Chondrocyte (in vitro differentiated cells): ENCODE results near the gene PRXL2A. TPM values are rescaled to one million over a fixed set of nuclear protein-coding genes. Genes with fewer than 3 reads are reported as not detected.

Experiments used
- DNase-seq: peaks from one replicate; pipeline ENCODE4 v3.0.0; 2021; ENCODE audit warnings: mixed read lengths, low spot score
- H3K27ac Mint-ChIP-seq: one replicate; pipeline ENCODE4 v1.8.0; 2021; ENCODE audit warnings: mild to moderate bottlenecking, moderate library complexity, mixed read lengths; ENCODE audit not compliant: unreplicated experiment
- H3K27me3 Mint-ChIP-seq: 2 replicates; pipeline ENCODE4 v1.8.0; 2021; ENCODE audit warnings: low read depth, mixed read lengths
- H3K36me3 Mint-ChIP-seq: 2 replicates; pipeline ENCODE4 v1.8.0; 2021; ENCODE audit warnings: low read depth, mixed read lengths
- H3K4me1 Mint-ChIP-seq: 2 replicates; pipeline ENCODE4 v1.8.0; 2021; ENCODE audit warnings: low read depth, mild to moderate bottlenecking, mixed read lengths
- H3K4me3 Mint-ChIP-seq: one replicate; pipeline ENCODE4 v1.8.0; 2021; ENCODE audit warnings: mild to moderate bottlenecking, moderate library complexity, mixed read lengths; ENCODE audit not compliant: unreplicated experiment
- H3K9me3 Mint-ChIP-seq: 2 replicates; pipeline ENCODE4 v1.8.0; 2021; ENCODE audit warnings: low read depth, mixed read lengths
- total RNA-seq: library from RNA; stranded (reverse); gene quantifications from 3 replicates; pipeline ENCODE4 v1.2.1, GENCODE V29; 2021
- TF ChIP-seq, protein P1 (sequence below): fragments of 200-600 bp; sonication (generic); IDR thresholded peaks from 2 replicates; pipeline ENCODE4 v1.5.0; 2021; ENCODE audit warnings: antibody characterized with exemption, mild to moderate bottlenecking, moderate library complexity

PRXL2A gene
- total RNA-seq, 1 donor from 2014 or later: 86.9 TPM

- no peak overlapping the region for H3K27ac Mint-ChIP-seq
- no peaks in the 10 kb centered on the region for H3K36me3 Mint-ChIP-seq
- H3K4me3 Mint-ChIP-seq: no peak overlapping the region
- H3K9me3 Mint-ChIP-seq: no peaks in the 10 kb centered on the region
- TF ChIP-seq, protein P1, sequence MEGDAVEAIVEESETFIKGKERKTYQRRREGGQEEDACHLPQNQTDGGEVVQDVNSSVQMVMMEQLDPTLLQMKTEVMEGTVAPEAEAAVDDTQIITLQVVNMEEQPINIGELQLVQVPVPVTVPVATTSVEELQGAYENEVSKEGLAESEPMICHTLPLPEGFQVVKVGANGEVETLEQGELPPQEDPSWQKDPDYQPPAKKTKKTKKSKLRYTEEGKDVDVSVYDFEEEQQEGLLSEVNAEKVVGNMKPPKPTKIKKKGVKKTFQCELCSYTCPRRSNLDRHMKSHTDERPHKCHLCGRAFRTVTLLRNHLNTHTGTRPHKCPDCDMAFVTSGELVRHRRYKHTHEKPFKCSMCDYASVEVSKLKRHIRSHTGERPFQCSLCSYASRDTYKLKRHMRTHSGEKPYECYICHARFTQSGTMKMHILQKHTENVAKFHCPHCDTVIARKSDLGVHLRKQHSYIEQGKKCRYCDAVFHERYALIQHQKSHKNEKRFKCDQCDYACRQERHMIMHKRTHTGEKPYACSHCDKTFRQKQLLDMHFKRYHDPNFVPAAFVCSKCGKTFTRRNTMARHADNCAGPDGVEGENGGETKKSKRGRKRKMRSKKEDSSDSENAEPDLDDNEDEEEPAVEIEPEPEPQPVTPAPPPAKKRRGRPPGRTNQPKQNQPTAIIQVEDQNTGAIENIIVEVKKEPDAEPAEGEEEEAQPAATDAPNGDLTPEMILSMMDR: no peak
- H3K27me3 Mint-ChIP-seq: peaks cover 4% of the 10 kb centered on the region
- no peak for DNase-seq
- H3K4me1 Mint-ChIP-seq: peaks cover 11% of the 10 kb centered on the region
Measured at GRCh38 chr10:80449520-80449919, 41.2 kb downstream of the PRXL2A start.

- no peak overlapping the region for H3K4me3 Mint-ChIP-seq
- H3K36me3 Mint-ChIP-seq: no peaks in the 10 kb centered on the region
- peaks cover 4% of the 10 kb centered on the region for H3K27me3 Mint-ChIP-seq
- TF ChIP-seq, protein P1: no peak
- no peak for DNase-seq
- H3K9me3 Mint-ChIP-seq: no peaks in the 10 kb centered on the region
- H3K4me1 Mint-ChIP-seq: peaks cover 22% of the 10 kb centered on the region
- H3K27ac Mint-ChIP-seq: no peak overlapping the region
Measured at GRCh38 chr10:80451132-80451531, 42.8 kb downstream of the PRXL2A start.

GRCh38 chr10:80452069-80452468 is 43.7 kb downstream of the PRXL2A start:
- Mint-ChIP-seq H3K36me3 (no peaks in the 10 kb centered on the region), H3K9me3 (no peaks in the 10 kb centered on the region), H3K27ac (no peak overlapping the region), H3K4me1 (peaks cover 26% of the 10 kb centered on the region), H3K27me3 (peaks cover 3% of the 10 kb centered on the region), H3K4me3 (no peak overlapping the region)
- no peak for DNase-seq
- TF ChIP-seq, protein P1: no peak

DNA sequence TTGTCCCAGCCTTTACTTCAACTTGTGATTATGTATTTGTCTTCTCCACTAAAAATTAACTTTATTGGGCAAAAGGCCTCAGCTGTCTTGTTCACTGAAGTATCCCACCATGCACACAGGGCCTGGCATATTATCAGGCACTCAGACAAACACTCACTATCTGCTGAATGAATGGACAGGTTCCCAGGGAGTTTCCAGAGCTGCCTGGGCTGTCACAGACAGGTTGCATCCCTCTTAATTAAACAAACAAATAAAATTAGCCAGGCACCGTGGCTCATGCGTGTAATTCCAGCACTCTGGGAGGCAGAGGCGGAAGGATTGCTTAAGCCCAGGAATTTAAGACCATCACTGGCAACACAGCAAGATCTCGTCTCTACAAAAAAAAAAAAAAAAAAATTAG is 44.3 kb downstream of the PRXL2A start:
- TF ChIP-seq, protein P1: no peak
- no peak for DNase-seq
- Mint-ChIP-seq H3K4me3 (no peak overlapping the region), H3K27ac (no peak overlapping the region), H3K27me3 (no peaks in the 10 kb centered on the region), H3K9me3 (no peaks in the 10 kb centered on the region), H3K4me1 (peaks cover 26% of the 10 kb centered on the region), H3K36me3 (no peaks in the 10 kb centered on the region)

DNA sequence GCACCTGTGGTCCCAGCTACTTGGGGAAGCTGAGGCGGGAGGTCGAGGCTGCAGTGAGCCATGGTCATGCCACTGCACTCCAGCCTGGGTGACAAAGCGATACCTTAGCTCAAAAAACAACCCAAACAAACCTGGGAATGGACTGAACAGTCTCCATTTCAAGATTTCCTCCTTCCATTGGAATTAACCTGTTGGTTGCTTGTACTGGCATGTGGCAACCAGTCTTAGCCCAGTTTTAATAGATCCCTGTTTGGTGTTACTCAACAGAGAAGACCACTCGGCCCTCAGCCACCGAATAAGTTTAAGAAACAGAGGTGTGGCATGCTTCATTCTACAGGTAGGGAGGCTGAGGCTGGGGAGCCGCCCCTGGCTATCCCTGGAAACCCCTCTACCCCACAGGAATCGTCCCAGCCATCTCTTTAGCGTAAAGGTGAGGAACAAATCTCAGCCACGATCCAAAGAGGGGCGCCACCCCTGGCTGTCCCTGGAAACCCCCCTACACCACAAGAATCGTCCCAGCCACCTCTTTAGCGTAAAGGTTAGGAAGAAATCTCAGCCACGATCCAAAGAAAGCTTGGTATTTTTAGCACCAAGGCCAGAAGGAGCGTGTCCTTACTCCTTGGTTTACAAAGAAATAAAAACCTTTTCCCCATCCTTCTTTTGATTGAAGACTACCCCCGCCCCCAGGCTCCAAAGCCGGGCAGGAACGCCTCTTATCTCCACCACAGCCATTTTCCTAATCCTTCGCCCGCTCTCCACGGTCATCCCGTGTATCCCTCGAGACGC is 44.9 kb downstream of the PRXL2A start:
- TF ChIP-seq, protein P1: peak; percentile 30
- H3K27ac Mint-ChIP-seq: peak overlapping the region; percentile 81
- no peaks in the 10 kb centered on the region for H3K9me3 Mint-ChIP-seq
- DNase-seq: no peak
- H3K4me1 Mint-ChIP-seq: peaks cover 28% of the 10 kb centered on the region
- no peaks in the 10 kb centered on the region for H3K27me3 Mint-ChIP-seq
- peak overlapping the region; percentile 80 for H3K4me3 Mint-ChIP-seq
- no peaks in the 10 kb centered on the region for H3K36me3 Mint-ChIP-seq
